Dedifferentiated amniotic fluid mesenchymal stem cell (primary cell): ENCODE measurements around the gene PIK3R1.

ENCODE experiments used
- DNase-seq: peaks from one replicate; pipeline ENCODE4 v3.0.0-alpha.2; 2016; ENCODE audit errors: extremely low spot score

The PIK3R1 gene

GRCh38 chr5:68251804-68252522 is 36.4 kb downstream of the PIK3R1 start:
- peak; percentile 89 for DNase-seq

- DNase-seq, result peak; percentile 85
Measured at GRCh38 chr5:68252673-68253623, 37.4 kb downstream of the PIK3R1 start.

GRCh38 chr5:68253624-68254585 is 38.3 kb downstream of the PIK3R1 start:
- no peak for DNase-seq

- DNase-seq, result no peak
Measured at GRCh38 chr5:68254810-68255209, 39.3 kb downstream of the PIK3R1 start.

GRCh38 chr5:68255305-68256120 is 40.0 kb downstream of the PIK3R1 start:
- DNase-seq, result no peak

GRCh38 chr5:68257210-68257609 is 41.7 kb downstream of the PIK3R1 start:
- no peak for DNase-seq

- no peak for DNase-seq
Measured at GRCh38 chr5:68258531-68258930, 43.0 kb downstream of the PIK3R1 start.

- no peak for DNase-seq
Measured at GRCh38 chr5:68259700-68260099, 44.1 kb downstream of the PIK3R1 start.

GRCh38 chr5:68260467-68260866 is 44.9 kb downstream of the PIK3R1 start:
- no peak for DNase-seq

- no peak for DNase-seq
Measured at GRCh38 chr5:68261169-68261568, 45.6 kb downstream of the PIK3R1 start.

GRCh38 chr5:68261569-68262065 is 46.1 kb downstream of the PIK3R1 start:
- peak; percentile 57 for DNase-seq

GRCh38 chr5:68264024-68264956 is 48.7 kb downstream of the PIK3R1 start:
- peak; percentile 48 for DNase-seq

GRCh38 chr5:68265347-68265746 is 49.8 kb downstream of the PIK3R1 start:
- DNase-seq, result no peak

GRCh38 chr5:68265822-68266395 is 50.4 kb downstream of the PIK3R1 start:
- DNase-seq, result no peak

GRCh38 chr5:68266457-68266856 is 50.9 kb downstream of the PIK3R1 start:
- no peak for DNase-seq

GRCh38 chr5:68267066-68267465 is 51.5 kb downstream of the PIK3R1 start:
- DNase-seq, result no peak

GRCh38 chr5:68268101-68268851 is 52.7 kb downstream of the PIK3R1 start:
- DNase-seq, result no peak

- no peak for DNase-seq
Measured at GRCh38 chr5:68268852-68269130, 53.2 kb downstream of the PIK3R1 start.

GRCh38 chr5:68269820-68270219 is 54.3 kb downstream of the PIK3R1 start:
- no peak for DNase-seq
